ENCODE data around the gene ADIPOQ.
A peak's percentile ranks its signal among the peaks of the same experiment; 100 is the strongest.
"Not testable (repeated sequence)": the region's sequence is repeated elsewhere in the genome, so short reads cannot be mapped to it uniquely, and the experiment has no call there.

ADIPOQ gene

GRCh38 chr3:186842426-186843038, at the start of gene ADIPOQ:
ADIPOQ (plus strand) TSS chr3:186842710; CDS start chr3:186853059, 10,349 bp downstream.
- no peak for DNase-seq (ENCODE audit: low read depth)

GRCh38 chr3:186798239-186798874, 44.2 kb upstream of the ADIPOQ start:
- no peak for DNase-seq (ENCODE audit: low read depth)

- DNase-seq (ENCODE audit: low read depth) = no peak
These were observed 42.2 kb upstream of the ADIPOQ start for GRCh38 chr3:186800285-186800684.

- no peak for DNase-seq (ENCODE audit: low read depth)
These were observed 39.8 kb upstream of the ADIPOQ start for GRCh38 chr3:186802701-186803100.

- not testable (repeated sequence) for DNase-seq (ENCODE audit: low read depth)
These were observed 39.1 kb upstream of the ADIPOQ start for GRCh38 chr3:186803447-186803846.

- peak; percentile 70 for DNase-seq (ENCODE audit: low read depth)
These were observed 36.1 kb upstream of the ADIPOQ start, which contains the start of gene RFC4 for GRCh38 chr3:186806089-186807055. RFC4 (minus strand) TSS chr3:186806482; CDS start chr3:186804713, 1,769 bp downstream.

GRCh38 chr3:186807231-186807630, 35.3 kb upstream of the ADIPOQ start:
- DNase-seq (ENCODE audit: low read depth) = no peak

- DNase-seq (ENCODE audit: low read depth) = no peak
These were observed 32.0 kb upstream of the ADIPOQ start for GRCh38 chr3:186810336-186810996.

GRCh38 chr3:186811313-186811712, 31.2 kb upstream of the ADIPOQ start:
- not testable (repeated sequence) for DNase-seq (ENCODE audit: low read depth)

- no peak for DNase-seq (ENCODE audit: low read depth)
These were observed 28.4 kb upstream of the ADIPOQ start for GRCh38 chr3:186814100-186814499.

- DNase-seq (ENCODE audit: low read depth) = no peak
These were observed 27.1 kb upstream of the ADIPOQ start for GRCh38 chr3:186815435-186815834.

- no peak for DNase-seq (ENCODE audit: low read depth)
These were observed 24.0 kb upstream of the ADIPOQ start for GRCh38 chr3:186818516-186818915.

- no peak for DNase-seq (ENCODE audit: low read depth)
These were observed 23.6 kb upstream of the ADIPOQ start for GRCh38 chr3:186818956-186819355.

GRCh38 chr3:186821429-186822387, 20.8 kb upstream of the ADIPOQ start:
- no peak for DNase-seq (ENCODE audit: low read depth)

GRCh38 chr3:186822388-186822759, 20.1 kb upstream of the ADIPOQ start:
- DNase-seq (ENCODE audit: low read depth) = not testable (repeated sequence)

GRCh38 chr3:186823386-186823785, 19.1 kb upstream of the ADIPOQ start:
- no peak for DNase-seq (ENCODE audit: low read depth)

GRCh38 chr3:186824430-186825139, 17.9 kb upstream of the ADIPOQ start:
- DNase-seq (ENCODE audit: low read depth) = no peak

- DNase-seq (ENCODE audit: low read depth) = no peak
These were observed 17.2 kb upstream of the ADIPOQ start for GRCh38 chr3:186825294-186825821.

GRCh38 chr3:186825872-186826409, 16.6 kb upstream of the ADIPOQ start:
- no peak for DNase-seq (ENCODE audit: low read depth)
